ENCODE results near the gene CARD11.

Gene CARD11

DNA sequence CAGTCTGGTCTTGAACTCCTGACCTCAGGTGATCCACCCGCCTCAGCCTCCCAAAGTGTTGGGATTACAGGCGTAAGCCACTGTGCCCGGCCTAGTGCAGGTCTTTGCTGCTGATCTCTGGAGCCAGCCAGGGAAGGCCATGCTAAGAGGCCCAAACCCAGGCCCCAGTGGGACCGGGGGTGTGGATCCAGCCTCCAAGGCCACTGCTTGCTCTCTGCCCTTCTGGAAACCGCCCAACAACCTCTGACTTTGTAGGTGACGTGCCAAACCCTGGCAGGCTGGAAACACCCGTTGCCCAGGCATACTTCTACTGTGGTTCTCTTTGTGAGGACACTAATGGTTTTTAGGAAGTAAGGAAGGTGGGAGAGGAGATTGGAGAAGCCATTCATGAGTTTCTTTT is 116.1 kb downstream of the CARD11 start:
- no peaks in the 10 kb centered on the region for H3K9me3 ChIP-seq
- H3K36me3 ChIP-seq = peaks cover 46% of the 10 kb centered on the region
- peaks cover 21% of the 10 kb centered on the region for H3K4me1 ChIP-seq
- H3K4me3 ChIP-seq = no peak overlapping the region
- no peak overlapping the region for H3K27ac ChIP-seq
- no peaks in the 10 kb centered on the region for H4K20me1 ChIP-seq
- no peak for TF ChIP-seq Cebpa-rat (IDR thresholded peaks at IDR 0.05)
- H3K4me2 ChIP-seq = no peak overlapping the region
- no peaks in the 10 kb centered on the region for H3K27me3 ChIP-seq
- H3K9ac ChIP-seq = no peak overlapping the region

DNA sequence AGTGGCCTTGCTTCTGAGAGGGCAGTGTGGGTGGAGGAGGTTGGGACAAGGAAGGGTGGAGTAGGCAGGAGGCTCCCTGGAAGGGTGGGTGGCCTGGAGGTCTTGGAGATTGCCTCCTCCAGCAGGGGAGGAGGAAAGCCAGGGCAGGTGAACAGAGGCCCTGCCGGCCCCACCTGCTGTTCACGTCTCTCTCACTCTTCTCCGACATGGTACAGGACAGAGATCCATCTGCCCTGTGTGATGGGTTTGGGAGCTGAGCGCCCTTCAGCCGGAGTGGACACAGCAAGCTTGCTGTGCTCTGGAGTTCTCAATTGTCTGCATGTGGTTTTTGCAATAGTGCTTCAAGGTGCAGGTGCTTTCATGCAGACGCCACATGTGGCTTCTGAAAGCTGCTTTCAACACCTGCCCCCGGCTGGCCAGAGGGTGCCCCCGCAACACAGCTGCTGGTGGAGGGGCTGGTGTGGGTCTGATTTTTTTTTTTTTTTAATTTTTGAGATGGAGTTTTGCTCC is 116.7 kb downstream of the CARD11 start:
- H3K4me3 ChIP-seq = no peak overlapping the region
- H3K36me3 ChIP-seq = peaks cover 46% of the 10 kb centered on the region
- no peaks in the 10 kb centered on the region for H3K27me3 ChIP-seq
- H3K27ac ChIP-seq = no peak overlapping the region
- no peak for TF ChIP-seq Cebpa-rat (IDR thresholded peaks at IDR 0.05)
- H4K20me1 ChIP-seq = no peaks in the 10 kb centered on the region
- H3K9ac ChIP-seq = no peak overlapping the region
- no peaks in the 10 kb centered on the region for H3K9me3 ChIP-seq
- H3K4me1 ChIP-seq = peaks cover 21% of the 10 kb centered on the region
- H3K4me2 ChIP-seq = no peak overlapping the region

DNA sequence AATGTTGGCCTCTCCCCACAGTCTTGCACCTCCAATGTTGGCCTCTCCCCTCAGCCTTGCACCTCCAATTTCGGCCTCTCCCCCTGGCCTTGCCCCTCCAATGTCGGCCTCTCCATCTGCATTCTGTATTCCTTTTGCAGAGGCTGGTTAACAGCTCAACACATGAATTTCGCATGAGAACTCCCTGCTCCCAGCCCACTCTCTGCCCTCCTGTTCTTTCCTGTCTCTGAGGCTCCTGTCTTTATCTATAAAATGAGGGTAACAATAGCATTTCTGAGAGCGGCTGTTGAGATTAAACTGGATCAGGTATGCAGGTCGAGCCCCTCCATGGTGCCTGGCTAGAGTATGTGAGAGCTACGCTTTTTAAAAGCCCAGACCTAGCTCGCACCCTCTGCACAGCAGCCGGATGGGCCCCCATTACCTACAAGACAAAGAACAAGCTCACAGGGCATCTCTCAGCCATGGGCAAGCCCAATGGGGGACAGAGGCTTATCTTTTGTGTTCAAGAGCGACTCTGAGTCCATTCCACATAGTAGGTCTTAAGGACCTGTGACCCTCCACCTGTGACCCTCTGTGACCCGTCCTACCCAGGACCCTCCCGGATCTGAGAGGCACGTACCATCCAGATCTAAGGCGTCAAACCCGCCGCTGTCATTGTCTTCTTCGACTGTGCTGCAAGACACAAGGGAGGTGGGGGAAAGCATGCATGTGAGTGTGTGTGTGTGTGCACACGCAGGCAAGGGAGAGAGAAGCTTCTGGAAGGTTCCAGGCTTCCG is 117.4 kb downstream of the CARD11 start:
- TF ChIP-seq Cebpa-rat (IDR thresholded peaks at IDR 0.05) = no peak
- H3K9ac ChIP-seq = no peak overlapping the region
- no peaks in the 10 kb centered on the region for H3K27me3 ChIP-seq
- H3K4me2 ChIP-seq = no peak overlapping the region
- no peak overlapping the region for H3K4me3 ChIP-seq
- H3K4me1 ChIP-seq = peaks cover 21% of the 10 kb centered on the region
- no peak overlapping the region for H3K27ac ChIP-seq
- H3K36me3 ChIP-seq = peaks cover 53% of the 10 kb centered on the region
- H3K9me3 ChIP-seq = no peaks in the 10 kb centered on the region
- no peaks in the 10 kb centered on the region for H4K20me1 ChIP-seq

DNA sequence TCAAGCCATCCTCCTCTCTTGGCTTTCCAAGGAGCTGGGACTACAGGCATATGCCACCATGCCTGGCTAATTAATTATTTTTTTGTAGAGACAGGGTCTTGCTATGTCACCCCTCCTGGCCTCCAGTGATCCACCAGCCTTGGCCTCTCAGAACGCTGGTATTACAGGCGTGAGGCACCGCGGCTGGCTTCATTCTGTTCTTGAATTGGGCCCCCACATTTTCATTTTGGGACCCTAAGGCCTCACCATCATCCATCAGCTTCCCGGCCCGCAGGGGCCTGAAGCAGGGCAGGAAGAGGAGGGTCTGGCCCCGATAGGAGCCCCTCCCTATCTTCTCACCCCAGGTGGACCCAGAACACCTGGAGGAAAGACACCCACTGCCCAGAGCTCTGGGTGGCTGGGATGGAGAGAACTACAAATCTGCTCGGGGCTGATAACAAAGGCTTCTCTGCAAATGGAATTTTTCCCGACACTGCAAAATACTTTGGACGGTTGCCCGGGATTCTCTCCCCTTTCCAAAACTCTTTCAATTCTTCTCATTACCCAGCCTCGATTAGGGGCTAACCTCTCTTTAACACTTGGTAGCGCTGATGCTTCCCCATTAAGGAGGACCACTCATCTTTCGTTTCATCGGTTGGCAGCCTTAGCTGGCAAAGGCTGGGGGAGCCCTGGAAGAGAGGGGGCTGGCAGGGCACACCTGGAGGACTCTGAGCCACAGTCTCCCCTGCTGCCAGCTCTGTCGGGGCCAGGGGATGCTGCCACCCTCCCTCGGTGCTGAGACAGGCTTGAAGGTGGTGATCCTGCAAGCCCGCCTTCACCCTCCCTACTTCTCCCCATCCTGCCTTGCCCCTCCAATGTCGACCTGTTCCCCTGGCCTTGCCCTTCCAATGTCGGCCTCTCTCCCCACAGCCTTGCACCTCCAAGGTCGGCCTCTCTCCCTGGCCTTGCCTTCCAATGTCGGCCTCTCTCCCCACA is 118.5 kb downstream of the CARD11 start:
- H3K27me3 ChIP-seq = no peaks in the 10 kb centered on the region

DNA sequence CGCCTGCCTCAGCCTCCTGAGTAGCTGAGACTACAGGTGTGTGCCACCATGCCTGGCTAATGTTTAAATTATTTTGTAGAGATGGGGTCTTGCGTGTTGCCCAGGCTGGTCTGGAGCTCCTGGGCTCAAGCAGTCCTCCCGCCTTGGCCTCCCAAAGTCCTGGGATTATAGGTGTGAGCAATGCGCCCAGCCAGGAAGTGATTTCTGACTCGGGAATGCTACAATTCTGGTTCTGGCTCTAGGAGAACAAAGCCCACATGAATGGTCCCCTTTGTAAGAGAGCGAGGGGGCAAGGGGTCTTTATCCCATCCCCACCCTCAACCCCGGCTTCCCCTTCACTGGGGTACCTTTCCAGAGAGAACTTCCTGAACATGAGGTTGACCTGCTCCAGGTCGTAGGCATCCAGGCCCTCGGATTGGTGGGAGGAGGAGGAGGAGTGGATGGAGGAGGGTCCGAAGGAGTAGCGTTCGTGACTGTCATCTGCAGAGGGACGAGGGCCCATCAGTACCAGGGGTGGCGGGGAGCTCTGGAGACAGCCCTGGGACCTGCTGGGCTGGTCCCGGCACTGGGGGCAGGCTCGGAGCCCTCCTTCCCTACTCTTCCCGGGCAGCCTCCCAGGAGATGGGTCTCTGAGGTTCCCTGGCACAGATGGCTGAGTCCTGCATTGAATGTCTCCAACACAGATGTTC is 119.6 kb downstream of the CARD11 start:
- H3K9me3 ChIP-seq = no peaks in the 10 kb centered on the region
- peaks cover 8% of the 10 kb centered on the region for H3K4me1 ChIP-seq
- no peak overlapping the region for H3K4me3 ChIP-seq
- no peak overlapping the region for H3K9ac ChIP-seq
- H3K27ac ChIP-seq = no peak overlapping the region
- H3K36me3 ChIP-seq = peaks cover 59% of the 10 kb centered on the region
- no peak for TF ChIP-seq Cebpa-rat (IDR thresholded peaks at IDR 0.05)
- no peaks in the 10 kb centered on the region for H4K20me1 ChIP-seq
- H3K27me3 ChIP-seq = no peaks in the 10 kb centered on the region
- no peak overlapping the region for H3K4me2 ChIP-seq

More for the DNA sequence above, 118.5 kb downstream of the CARD11 start:
- H3K9me3 ChIP-seq = no peaks in the 10 kb centered on the region
- no peak overlapping the region for H3K27ac ChIP-seq
- TF ChIP-seq Cebpa-rat (IDR thresholded peaks at IDR 0.05) = no peak
- H3K36me3 ChIP-seq = peaks cover 57% of the 10 kb centered on the region
- H4K20me1 ChIP-seq = no peaks in the 10 kb centered on the region
- no peak overlapping the region for H3K4me3 ChIP-seq
- H3K4me2 ChIP-seq = no peak overlapping the region
- no peak overlapping the region for H3K9ac ChIP-seq
- H3K4me1 ChIP-seq = peaks cover 19% of the 10 kb centered on the region

DNA sequence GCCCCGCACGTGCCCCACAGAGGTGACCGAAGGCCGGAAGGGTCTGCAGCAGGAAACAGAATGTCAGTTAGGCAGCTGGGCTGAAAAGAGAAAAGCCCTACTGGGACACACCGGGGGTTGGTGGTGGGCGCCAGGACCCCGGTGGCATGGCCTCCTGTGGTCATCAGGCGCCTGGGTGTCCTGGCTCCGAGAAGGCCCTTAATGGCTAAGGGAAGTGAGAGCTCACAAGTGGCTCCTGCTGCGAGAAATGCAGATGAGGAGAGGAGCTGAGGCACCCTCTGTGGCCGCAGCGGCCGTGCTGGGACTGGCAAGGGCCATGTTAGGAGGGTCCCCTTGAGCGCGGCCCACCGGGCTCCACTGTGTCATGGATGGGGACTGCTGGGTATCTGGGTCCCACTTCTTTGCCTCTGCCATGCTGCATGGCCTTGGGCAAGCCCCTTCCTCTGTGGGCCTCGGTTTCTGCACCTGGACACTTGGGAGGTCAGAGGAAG is 120.3 kb downstream of the CARD11 start:
- no peak for TF ChIP-seq Cebpa-rat (IDR thresholded peaks at IDR 0.05)
- H4K20me1 ChIP-seq = no peaks in the 10 kb centered on the region
- H3K4me1 ChIP-seq = peaks cover under 1% of the 10 kb centered on the region
- H3K9ac ChIP-seq = no peak overlapping the region
- no peak overlapping the region for H3K4me3 ChIP-seq
- H3K9me3 ChIP-seq = no peaks in the 10 kb centered on the region
- no peak overlapping the region for H3K27ac ChIP-seq
- H3K4me2 ChIP-seq = no peak overlapping the region
- peaks cover 66% of the 10 kb centered on the region for H3K36me3 ChIP-seq
- H3K27me3 ChIP-seq = no peaks in the 10 kb centered on the region

DNA sequence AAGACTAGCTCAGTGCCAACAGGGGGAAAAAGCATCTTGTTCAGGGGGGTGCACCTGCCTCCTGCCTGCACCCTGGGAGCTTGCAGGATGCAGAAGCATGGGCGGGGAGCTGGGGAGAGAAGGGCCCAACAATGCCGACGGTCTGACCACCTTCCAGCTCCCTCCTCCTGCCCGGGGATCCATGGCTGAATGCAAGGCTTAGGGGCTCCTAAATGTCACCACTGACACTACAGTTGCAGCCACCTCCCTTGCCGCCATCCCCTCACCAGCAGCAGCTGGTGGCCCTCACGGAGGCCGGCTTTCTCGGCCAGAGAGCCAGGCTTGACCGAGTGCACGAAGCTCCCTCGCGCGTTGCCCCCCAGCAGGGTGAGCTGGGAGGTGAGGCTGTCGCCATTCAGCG is 120.8 kb downstream of the CARD11 start:
- no peaks in the 10 kb centered on the region for H3K27me3 ChIP-seq
- H3K9ac ChIP-seq = no peak overlapping the region
- H4K20me1 ChIP-seq = no peaks in the 10 kb centered on the region
- no peak for TF ChIP-seq Cebpa-rat (IDR thresholded peaks at IDR 0.05)
- H3K4me2 ChIP-seq = no peak overlapping the region
- no peaks in the 10 kb centered on the region for H3K9me3 ChIP-seq
- H3K36me3 ChIP-seq = peaks cover 67% of the 10 kb centered on the region
- no peaks in the 10 kb centered on the region for H3K4me1 ChIP-seq
- no peak overlapping the region for H3K27ac ChIP-seq
- H3K4me3 ChIP-seq = no peak overlapping the region

DNA sequence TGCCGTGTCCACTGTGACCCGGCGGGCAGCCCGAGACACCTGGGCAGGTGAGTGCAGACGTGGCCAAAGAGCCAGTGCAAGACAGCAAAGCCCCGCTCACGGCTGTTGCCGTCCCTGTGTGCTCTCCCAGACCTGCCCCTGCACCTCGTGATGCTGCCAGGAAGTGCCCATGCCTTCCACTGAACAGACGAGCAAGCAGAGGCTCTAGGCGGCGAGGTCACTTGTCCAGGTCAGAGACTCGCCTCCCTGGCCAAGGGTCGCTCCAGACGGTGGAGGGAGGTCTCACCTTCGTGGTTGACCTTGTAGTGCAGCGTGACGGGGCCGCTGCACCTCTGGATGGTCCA is 121.3 kb downstream of the CARD11 start:
- no peaks in the 10 kb centered on the region for H4K20me1 ChIP-seq
- H3K4me1 ChIP-seq = no peaks in the 10 kb centered on the region
- H3K36me3 ChIP-seq = peaks cover 67% of the 10 kb centered on the region
- no peaks in the 10 kb centered on the region for H3K9me3 ChIP-seq
- TF ChIP-seq Cebpa-rat (IDR thresholded peaks at IDR 0.05) = no peak
- H3K27me3 ChIP-seq = no peaks in the 10 kb centered on the region
- no peak overlapping the region for H3K4me3 ChIP-seq
- H3K4me2 ChIP-seq = no peak overlapping the region
- no peak overlapping the region for H3K27ac ChIP-seq
- H3K9ac ChIP-seq = no peak overlapping the region

DNA sequence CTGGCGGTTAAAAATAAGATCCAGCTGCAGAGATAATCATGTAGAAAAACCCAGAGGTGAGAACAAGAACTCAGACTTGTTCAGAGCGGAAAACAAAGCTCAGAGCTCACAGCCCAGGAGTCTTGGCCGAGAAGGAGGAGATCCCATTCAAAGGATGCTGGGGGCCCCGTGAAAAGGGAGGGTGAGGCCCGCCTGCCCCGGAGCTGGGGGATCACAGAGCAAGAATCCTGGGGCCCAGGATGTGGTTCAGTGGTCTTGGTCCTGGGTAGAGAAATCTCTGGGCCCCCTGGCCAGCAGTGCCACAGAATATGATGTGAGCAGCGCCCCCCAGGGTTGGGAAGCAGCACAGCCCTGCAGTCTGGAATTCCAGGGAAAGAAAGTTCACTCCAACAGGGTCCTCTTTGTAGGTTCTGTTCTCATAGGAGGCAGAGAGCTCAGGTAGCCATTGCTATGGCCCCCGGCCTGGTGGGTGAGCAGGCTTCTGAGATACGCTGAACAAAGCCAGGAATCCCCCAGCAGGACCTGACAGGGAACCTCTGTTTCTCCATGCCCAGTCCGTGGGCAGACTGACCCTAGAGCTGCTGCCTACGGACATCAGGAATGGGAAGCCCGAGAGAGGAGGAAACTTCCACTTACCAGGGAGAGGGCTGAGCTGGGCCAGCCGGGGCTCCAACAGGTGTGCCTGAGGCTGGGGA is 121.9 kb downstream of the CARD11 start:
- Histone ChIP-seq H3K4me1 (no peaks in the 10 kb centered on the region), H3K27ac (no peak overlapping the region), H3K9ac (no peak overlapping the region), H3K4me3 (no peak overlapping the region), H3K4me2 (no peak overlapping the region), H4K20me1 (no peaks in the 10 kb centered on the region), H3K9me3 (no peaks in the 10 kb centered on the region), H3K36me3 (peaks cover 67% of the 10 kb centered on the region), H3K27me3 (no peaks in the 10 kb centered on the region)
- no peak for TF ChIP-seq Cebpa-rat (IDR thresholded peaks at IDR 0.05)
